ENCODE results near the gene PCCA.

Gene PCCA

DNA sequence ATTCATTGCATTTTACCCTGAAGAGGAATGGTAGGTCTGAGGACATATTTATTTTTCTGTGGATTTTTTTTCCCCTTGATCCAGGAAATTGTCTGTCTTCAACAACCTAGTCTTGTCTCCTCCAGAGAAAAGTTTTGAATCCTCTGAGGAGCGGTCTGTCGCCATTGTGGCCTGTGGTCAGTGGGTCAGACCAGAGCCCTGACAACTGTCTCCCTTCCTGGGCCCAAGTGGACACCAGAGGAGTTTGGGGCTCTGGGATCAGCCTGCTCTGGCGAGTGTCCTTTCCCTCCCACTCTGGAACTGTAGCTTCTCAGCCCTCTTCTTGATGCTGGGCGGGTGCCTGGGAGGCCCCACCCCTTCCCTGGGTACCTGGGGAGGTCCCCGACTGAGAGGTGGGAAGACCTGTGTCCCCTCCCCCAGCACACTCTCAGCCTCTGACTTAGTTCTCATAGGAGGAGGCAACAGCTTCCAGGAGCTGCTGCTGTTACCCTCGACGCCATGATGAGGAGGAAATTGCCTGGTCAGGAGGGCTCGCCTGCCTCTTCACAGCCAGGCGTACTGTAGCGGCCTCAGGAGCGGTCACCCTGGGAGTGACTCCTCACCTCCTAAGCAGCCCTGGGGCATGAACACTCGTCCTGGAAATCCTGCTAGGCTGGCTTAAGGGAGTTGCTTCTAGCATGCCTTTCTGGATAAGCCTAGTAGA, 389.4 kb downstream of the PCCA start:
- DNase-seq: no peak

DNA sequence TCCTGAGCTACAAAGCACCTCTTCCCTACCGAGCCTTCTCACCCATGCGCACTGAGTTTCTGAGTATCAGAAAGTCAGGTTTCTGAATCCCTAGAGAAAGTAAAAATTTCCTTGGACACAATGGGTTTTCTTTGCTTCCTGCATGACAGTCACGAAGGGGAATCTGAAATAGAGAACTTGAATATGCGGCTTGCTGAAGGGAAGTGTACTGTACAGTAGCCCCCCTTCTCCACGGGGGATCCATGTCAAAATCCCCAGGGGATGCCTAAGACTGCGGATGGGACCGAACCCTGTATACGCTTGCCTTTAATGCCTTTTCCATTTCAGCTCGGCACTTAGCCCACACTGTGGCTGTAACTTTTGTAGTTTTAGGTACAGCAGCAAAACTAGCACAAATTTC, 391.8 kb downstream of the PCCA start:
- DNase-seq: no peak

DNA sequence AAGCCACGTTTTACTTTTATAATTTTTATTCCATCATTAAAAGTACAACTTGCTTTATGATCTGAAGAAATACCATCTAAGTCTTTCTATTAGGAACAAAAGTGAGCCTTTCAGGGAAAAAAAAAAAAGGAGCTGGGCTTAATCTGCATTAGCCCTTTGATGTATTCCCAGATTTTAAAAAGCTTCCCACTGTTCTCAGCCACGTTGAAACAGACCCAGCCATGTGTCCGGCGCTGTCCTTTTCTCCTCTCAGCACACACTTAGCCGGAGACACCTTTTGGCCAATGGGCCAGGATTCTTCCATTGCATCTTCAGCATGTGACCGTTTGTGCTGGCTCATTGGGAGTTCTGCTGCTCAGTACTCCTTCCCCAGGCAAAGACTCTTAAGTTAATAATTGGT, 394.2 kb downstream of the PCCA start:
- DNase-seq: no peak

DNA sequence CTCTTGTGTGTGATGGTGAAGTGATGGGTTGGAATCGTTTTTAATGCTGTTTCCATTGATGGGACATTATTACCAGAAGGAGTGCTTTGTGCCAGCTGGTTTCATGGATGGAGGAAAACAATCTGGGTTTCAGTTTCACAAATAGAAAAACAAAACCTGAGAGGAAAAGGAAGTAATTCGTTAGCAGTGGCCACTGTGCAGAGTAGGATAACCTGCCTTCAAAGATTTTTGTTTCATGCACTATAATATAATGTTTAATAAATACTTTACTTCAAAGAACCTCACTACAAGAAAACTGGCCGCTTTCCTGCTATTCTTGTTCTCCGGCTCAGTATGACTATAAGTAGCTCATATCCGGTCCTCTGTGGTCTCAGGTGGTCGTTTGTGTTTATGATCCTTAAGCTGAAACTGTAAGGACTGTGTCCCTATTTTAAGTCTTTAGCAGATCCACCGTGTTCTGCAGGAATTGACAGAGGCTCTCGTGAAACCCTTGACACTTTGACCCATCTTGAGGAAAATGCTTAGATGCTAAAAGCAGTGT, 395.0 kb downstream of the PCCA start:
- DNase-seq: no peak

DNA sequence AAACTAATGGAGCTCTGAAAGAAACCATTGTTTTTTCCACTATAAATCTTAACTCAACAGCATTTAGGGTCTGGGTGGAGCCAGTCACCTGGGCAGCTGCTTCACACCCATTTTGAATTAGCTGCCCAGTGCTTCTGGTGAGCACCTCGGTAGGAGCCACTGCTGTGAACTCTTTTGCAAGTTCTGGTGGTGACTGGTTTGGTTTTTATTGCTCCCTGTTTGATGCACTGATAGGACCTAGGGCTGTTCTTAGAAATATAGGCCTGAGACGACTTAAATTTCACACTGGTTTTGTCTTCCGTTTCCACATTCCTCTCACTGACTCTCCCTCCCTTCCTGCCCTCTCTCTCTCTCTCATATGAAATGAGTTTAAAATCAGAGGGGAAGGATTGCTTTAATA, 395.8 kb downstream of the PCCA start:
- no peak for DNase-seq

DNA sequence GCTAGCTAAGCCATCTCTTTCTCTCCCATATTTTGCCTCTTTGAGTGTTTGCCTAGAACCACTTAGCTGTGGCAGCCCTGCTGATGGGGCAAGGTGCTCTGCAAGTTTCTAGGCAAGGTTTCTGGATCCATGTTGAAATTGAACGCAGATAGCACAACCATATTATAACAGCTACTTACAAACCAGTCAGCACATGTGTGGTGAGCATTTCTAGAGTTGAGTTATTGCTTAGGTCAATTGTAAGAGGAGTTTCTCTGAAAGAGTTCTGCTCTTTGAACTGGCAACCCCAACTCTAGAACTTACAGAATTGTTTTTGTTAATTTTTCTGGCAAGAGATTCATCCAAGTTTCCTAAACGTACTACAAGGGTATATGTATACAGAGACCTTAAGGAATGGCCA, 396.4 kb downstream of the PCCA start:
- no peak for DNase-seq

DNA sequence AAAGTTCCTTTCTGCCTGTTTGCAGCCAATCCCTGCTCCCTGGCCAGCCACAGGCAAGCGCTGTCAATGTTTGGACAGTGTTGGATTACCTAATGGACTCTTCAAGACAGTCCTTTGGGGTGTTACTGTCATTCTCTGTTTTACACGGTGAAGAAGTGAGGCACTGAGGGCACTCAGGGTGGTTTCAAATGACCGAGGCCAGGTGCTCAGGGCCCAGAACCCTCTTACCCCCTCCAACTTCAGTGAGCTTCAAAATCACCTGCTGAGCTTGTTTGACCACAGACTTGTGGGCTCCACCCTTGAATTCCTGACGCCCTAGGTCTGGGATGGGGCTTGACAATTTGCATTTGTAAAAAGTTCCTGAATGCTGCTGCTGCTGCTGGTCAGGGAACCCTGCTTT, 401.8 kb downstream of the PCCA start:
- no peak for DNase-seq

DNA sequence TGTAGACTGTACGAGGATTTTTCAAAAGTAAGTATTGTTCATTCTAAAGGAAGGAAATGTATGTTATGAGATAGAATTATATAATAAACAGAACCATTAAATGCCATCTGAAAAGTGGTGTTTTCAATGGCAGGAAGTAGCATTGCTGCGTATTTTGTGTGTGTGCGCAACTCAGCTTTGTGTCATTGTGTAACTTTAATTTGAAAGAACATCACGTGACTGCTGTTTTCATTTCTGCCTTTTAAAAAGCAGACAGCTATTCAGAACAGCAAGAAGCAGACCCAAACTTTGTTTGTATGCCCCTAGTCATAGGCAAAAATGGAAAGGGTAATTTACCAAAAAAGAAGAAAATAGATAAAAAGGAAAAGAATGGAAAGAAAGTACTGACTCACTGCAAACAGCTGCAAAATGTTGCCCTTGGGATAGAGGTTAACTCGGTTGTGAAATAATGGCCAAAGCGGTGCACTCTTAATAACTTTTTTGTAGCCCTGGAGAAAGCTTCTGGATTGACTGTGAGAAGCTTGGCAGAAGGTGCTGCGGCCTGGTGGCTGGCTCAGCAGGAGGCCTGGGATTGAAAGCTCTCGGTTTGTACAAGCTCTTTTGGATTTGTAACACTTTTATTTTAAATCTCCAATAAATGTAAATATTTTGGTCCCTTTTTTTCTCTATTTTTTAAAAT, 402.4 kb downstream of the PCCA start:
- no peak for DNase-seq

DNA sequence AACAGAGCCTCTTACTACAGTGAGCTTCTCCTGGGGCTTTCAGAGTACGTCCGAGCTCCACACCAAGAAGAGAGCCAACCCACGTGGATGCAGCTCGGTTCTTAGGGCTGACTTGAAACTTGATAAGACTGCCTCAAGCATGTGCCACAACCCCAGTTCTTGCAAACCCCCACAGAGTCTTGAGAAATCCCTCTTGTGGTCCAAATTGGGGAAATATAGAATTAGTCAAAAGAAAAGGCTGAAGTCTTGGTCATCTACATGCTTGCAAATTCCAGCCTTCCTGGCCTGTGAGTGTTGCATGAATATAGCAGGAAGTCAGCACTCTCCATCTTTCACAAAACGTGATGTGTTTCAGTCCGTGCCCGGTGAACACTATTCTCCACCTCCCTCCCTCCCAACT, 404.5 kb downstream of the PCCA start:
- DNase-seq: no peak

DNA sequence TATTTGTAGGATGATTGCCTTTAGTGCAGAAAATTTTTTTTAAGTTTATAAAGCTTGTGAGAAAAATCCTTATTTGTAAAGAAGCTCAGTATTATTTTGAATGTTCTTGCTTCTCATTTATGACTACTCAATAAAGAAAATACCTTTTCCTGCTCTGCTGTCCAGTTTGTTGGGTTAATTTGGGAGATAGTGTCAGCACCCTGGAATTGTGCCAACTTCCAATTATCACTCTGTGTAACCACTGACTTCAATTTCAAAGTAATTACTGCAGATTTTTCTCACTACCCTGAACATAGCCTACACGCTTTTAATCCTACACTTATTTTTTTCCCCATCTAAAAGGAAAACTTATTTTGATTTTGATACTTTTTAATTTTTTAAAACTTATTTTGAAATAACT, 406.6 kb downstream of the PCCA start:
- DNase-seq: no peak

DNA sequence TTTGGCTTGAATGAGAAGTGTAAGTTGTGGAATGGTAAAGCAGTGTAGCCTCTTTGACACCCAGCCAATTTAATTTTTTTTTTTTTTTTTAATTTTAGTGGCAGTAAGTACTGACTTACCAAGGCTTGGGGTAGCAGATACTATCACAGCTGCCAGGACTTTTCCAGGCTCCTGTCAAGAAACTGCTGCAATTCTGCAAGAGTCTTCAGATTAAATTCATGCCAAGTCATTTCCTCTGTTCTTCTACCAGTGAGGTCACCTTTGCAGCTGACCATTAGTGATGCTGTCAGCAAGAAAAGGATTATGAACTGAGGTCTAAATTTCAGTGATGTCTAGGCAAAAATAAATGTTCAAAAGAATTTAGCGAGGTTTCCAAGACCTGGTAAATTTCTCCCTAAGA, 408.5 kb downstream of the PCCA start:
- DNase-seq: no peak

DNA sequence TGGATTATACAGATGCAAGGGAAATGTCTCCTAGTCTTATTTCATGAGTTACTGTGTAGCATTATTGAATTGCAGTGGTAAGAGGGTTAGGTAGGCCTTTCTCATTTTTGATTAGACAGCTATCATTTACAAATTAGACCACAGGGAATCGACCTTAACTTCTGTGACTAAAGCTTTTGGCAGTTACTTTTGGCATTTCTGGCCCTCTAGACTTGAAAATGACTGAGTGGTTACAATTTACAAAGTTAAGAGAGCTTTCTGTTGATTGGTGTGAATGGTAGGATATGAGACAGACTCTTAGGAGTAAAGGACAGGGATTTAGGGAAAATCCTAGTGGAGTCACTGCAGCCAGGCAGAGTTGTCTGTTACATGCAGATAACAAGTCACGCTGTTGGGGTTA, 413.6 kb downstream of the PCCA start:
- DNase-seq: no peak

DNA sequence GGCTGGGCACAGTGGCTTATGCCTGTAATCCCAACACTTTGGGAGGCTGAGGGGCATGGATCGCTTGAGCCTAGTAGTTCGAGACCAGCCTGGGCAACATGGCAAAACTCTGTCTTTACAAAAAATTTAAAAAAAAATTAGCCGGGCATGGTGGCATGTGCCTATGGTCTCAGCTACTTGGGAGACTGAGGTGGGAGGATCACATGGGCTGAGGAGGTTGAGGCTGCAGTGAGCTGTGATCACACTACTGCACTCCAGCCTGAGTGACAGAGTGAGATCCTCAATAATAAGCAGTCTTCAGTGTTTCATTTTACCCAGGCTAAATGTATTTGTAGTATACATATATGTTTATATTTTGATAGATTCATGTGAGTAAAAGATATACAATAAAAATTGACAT, 414.7 kb downstream of the PCCA start:
- DNase-seq: no peak

DNA sequence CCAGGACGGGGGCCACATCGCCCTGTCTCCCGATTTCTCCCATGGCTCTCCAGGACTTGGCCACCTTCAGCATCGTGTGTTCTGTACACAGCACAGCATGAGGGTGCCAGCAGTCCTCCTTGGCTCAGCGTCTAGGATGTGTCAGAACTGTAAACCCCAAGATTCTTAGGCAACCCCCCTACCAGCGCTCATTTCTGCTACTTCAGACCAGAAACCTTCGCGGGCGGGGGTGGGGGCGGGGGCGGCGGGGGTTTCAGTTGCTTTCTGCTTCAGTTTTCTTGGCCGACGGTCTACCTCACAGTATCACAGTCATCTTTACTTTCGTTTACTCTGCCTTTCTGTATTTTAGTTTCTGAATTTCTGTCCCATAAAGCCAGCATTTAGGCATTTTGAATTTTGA, 417.3 kb downstream of the PCCA start:
- DNase-seq: peak; percentile 16 to 26

DNA sequence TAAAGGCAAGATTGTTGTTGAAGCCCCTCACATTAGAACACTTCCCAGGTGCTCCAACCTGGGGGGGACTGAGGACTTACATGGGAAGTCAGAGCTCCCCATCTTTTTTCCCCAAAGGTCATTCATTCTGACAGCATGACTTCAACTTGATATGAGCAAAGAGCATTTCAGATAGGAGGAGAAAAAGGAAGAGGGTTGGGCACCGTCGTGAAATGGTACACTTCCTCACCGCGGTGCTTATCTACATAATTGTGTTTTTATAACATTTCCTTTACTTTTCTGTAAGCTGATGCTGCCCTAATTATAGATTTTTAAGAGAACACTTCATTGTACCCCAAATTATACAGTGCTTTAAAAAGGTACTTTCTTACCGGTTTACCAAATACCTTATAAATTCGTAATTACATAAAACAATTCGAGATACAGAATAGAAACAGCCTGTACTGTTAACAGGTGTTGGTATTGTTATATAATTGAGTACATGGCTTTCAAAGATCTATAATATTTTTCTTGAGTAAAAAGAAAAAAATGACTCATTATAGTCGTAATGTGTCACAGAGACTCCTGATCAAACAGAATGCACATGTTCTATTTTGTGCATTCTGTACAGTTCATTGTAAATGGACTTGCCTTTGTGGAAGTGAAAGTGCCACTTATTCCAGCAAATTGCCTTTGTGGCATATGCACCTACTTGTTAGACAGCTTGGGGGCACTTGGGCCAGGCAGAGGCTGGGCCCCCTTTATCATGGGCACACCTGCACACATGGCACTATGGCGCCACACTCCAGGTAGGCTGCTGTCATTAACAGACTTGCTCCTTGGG, 417.9 kb downstream of the PCCA start:
- DNase-seq: no peak

DNA sequence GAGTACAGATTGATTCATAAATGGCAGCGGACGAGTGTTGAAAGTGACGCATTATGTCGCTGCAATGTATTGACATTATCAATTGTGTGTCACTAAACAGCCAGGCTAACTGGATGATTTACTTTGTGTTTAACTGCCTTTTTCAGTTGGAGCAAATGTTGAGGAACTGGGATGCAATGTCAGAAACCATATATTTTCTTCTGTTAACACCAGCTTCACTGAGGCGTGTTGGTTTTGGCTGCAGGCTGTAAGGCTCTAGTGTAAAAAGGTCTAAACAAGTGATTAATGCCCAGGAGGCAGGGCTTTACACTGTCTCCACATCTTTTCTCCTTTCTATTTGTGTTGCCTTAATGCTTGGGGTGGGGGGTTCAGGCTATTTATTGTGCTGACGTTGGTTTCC, 419.6 kb downstream of the PCCA start:
- DNase-seq: no peak

DNA sequence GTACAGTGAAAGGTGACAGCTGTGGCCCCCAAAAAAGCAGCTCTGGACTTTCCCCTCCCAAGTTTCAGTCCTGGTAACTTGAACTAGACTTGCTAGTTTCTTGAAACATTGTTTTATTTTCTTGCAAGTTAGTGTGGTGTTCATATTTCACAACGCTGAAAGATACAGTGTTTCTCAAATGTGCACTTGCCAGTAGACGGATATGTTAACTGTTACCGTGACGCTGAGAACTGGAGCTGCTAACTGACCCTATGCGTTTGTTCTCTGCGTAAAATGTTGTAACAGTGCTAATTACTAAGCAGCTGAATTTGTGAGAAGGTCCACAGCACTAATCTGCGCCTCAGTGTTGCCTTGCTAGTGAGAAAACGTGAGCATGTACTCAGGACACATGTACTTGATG, 420.1 kb downstream of the PCCA start:
- no peak for DNase-seq

DNA sequence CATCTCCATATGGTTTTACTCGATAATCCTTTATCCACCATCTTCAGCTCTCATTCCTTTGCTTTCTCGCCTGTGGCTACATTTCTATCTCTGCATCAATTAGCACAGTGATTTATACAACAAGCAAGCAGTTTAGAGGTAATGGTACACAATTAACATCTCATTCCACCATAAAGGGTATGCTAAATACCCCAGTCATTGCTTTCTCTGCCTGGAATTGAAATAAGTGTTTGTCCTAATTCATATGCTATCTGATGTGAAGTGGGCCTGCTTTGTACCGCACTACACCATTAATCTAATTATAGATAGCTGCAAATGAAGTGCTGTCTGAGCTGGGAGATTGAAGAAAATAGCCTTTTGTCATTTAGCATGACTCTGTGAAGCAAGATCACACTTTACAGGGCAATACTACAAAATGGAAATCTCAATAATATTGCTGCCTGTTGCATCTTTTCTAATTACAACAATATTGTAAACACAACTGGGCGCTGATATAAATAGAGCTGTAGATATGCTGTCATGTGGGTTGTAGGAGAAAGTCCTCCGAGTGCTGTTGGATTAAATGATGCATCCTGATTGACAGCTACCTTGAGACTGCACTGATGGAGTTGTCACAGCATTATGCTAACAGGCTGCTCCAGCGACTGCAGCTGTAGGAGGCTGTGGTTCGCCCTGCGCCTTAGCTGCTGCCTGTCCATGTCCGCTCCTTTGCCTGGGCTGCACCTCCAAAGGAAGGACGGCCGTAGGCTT, 421.5 kb downstream of the PCCA start:
- DNase-seq: no peak

DNA sequence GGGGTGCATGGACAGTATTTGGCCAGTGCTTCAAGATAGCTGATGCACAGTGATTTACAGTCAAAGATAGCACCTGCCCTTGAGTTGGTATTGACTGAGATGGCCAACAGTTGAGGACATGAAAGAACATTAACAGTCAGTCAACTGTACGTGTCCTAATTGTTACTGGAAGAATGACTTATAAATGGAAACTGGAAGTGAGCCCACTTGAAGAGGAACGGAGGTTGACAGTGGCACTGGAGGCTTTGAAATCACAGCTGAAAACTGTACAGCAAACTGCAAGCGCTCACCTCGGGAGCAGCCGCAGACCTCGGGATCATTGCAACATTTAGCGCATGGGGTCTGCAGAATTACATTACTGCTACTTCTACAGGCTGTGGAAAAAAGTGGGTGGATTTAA, 422.6 kb downstream of the PCCA start:
- no peak for DNase-seq

DNA sequence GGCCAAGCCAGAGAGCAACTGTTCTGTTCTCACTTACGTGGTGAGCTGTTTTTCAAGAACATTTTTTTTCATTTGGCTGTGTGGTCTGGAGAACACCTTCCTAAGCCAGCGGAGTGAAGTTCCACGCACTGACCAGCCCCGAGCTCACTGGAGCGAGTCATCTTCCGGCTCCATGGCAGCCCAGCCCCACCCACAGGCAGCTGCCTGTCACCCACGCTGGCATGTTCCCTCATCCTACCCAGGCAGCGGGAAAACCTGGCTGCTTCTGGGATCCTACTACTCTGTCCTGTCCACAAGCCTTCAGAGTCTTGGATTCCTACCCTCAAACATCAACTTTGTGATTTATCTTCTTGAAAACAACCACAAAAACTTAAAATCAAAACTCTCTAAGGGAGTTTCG, 423.5 kb downstream of the PCCA start:
- DNase-seq: no peak

DNA sequence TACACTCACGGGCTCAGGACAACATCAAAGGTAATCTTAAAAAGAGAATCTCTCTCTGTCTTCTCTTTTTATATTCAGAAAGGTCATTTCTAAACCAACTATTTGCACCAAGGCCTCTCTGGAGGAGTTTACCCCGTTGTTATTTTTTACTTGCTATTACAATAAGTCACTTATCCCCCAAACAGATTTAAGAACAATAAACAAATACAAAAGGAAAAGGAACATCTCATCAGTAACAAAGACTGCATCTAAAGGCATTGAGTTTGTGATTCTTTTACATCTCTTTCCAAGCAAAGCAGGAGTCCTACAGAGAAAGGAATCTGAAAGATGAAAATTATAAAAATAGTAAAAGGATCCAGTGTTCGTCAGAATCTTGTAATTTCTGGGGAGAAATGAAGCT, 424.3 kb downstream of the PCCA start:
- DNase-seq: no peak

DNA sequence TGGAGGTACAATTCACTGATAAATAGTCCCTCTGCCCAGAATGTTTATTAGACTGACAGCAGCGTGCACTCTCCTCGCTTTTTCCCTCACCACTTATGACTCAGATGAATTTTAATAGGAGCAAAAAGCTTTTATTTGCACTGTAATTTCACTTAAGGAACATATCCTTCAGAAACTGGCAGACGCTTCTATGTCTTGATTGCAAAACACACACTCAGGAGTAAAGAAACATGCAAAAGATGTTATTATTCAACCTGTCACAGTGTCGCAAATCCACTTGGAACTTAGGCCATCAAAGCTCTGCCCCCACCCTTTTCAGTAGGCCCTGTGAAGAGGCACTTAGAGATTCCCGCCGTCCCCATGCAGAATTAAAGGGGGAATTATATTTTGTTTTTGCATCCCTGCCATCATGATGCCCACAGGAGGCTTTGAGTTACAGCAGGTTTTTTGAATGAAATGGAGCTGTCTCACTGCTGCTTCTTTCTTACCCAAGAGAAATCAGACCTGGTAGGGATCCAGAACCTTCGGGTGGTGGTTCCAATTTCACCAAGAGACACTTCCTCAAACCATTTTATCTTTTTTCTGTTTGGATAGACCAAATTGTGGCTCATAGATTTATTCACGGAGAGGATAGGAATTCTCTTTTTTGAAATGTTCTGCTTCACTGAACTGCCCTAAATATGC, 425.2 kb downstream of the PCCA start:
- DNase-seq: no peak

Measured in stimulated activated CD4-positive, alpha-beta T cell treated with anti-CD3 and anti-CD28 coated beads, Interleukin-2, amount 100 ng/mL, for 48 hours (primary cell).